A549 (cell line): ENCODE results near the gene XYLT1.

ENCODE experiments used
- GATA3 ChIP-seq: IDR thresholded peaks from 2 replicates; pipeline ENCODE4 v1.6.1; 2012; ENCODE audit warnings: borderline replicate concordance
- POLR2A ChIP-seq: IDR thresholded peaks from 2 replicates; pipeline ENCODE4 v1.6.1; 2012; ENCODE audit warnings: mild to moderate bottlenecking, low read length
- TF ChIP-seq, protein P1 (sequence below): fragments of >200 bp; sonication (Bioruptor Twin); formaldehyde crosslinking; IDR thresholded peaks from 3 replicates; pipeline ENCODE4 v1.5.1; 2016
- TF ChIP-seq, protein P2 (sequence below): fragments of 200-600 bp; sonication (generic); IDR thresholded peaks from 2 replicates; pipeline ENCODE4 v1.6.1; 2016; ENCODE audit warnings: antibody characterized with exemption, mild to moderate bottlenecking, moderate library complexity

DNA sequence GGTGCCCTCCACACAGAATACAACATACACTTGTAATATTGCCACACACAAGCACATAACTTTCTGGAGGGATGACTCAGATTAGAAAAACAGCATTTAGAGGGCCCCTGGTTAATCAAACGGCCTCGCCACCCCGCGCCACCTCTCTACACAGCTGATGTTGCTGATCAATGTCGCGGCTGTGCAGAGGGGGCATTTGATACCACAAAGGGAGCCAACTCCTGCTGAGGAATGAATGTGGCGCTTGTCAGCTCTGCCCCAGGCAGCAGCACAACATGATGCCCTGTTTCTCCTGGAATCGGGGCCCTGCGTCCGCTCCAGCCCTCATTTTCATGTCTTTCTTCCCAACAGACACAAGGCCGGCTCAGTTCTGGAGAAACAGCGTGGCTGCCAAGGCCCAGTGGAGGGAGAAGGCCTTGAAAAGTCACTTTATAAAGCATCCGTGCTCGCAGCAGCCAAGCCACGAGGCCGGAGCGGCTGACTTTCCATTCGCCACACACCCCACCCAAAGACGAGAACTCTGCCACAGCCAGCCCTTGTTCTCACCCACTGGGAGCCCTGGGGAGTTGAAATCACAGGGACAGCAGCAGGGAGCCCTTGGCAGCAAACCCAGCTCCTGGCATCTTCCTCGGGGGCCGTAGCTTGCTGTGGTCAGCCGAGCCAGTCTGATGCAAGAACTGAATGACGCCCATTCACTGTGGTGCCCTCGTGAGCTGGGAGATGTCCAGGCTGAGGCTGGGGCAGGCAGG is 65.6 kb downstream of the XYLT1 start:
- TF ChIP-seq, protein P1, sequence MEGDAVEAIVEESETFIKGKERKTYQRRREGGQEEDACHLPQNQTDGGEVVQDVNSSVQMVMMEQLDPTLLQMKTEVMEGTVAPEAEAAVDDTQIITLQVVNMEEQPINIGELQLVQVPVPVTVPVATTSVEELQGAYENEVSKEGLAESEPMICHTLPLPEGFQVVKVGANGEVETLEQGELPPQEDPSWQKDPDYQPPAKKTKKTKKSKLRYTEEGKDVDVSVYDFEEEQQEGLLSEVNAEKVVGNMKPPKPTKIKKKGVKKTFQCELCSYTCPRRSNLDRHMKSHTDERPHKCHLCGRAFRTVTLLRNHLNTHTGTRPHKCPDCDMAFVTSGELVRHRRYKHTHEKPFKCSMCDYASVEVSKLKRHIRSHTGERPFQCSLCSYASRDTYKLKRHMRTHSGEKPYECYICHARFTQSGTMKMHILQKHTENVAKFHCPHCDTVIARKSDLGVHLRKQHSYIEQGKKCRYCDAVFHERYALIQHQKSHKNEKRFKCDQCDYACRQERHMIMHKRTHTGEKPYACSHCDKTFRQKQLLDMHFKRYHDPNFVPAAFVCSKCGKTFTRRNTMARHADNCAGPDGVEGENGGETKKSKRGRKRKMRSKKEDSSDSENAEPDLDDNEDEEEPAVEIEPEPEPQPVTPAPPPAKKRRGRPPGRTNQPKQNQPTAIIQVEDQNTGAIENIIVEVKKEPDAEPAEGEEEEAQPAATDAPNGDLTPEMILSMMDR = no peak
- TF ChIP-seq POLR2A = no peak
- no peak for TF ChIP-seq GATA3
- TF ChIP-seq, protein P2, sequence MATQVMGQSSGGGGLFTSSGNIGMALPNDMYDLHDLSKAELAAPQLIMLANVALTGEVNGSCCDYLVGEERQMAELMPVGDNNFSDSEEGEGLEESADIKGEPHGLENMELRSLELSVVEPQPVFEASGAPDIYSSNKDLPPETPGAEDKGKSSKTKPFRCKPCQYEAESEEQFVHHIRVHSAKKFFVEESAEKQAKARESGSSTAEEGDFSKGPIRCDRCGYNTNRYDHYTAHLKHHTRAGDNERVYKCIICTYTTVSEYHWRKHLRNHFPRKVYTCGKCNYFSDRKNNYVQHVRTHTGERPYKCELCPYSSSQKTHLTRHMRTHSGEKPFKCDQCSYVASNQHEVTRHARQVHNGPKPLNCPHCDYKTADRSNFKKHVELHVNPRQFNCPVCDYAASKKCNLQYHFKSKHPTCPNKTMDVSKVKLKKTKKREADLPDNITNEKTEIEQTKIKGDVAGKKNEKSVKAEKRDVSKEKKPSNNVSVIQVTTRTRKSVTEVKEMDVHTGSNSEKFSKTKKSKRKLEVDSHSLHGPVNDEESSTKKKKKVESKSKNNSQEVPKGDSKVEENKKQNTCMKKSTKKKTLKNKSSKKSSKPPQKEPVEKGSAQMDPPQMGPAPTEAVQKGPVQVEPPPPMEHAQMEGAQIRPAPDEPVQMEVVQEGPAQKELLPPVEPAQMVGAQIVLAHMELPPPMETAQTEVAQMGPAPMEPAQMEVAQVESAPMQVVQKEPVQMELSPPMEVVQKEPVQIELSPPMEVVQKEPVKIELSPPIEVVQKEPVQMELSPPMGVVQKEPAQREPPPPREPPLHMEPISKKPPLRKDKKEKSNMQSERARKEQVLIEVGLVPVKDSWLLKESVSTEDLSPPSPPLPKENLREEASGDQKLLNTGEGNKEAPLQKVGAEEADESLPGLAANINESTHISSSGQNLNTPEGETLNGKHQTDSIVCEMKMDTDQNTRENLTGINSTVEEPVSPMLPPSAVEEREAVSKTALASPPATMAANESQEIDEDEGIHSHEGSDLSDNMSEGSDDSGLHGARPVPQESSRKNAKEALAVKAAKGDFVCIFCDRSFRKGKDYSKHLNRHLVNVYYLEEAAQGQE = no peak
